ENCODE results near the gene POLE4. TPM values are rescaled to one million over a fixed set of nuclear protein-coding genes. Genes with fewer than 3 reads are reported as not detected.

Gene POLE4
- total RNA-seq, 1 donor from 2014 or later, result 42.4 TPM

GRCh38 chr2:74941284-74941683 lies 17.2 kb upstream of the POLE4 start:
- ATAC-seq, result no peak

GRCh38 chr2:74942263-74942662 lies 16.2 kb upstream of the POLE4 start:
- ATAC-seq, result no peak

- no peak for ATAC-seq
Observed at GRCh38 chr2:74944987-74945787, 13.3 kb upstream of the POLE4 start.

- ATAC-seq, result no peak
Observed at GRCh38 chr2:74945788-74946331, 12.6 kb upstream of the POLE4 start.

GRCh38 chr2:74947703-74948102 lies 10.7 kb upstream of the POLE4 start:
- ATAC-seq, result no peak

GRCh38 chr2:74948779-74949178 lies 9.7 kb upstream of the POLE4 start:
- ATAC-seq, result no peak

GRCh38 chr2:74951211-74951754 lies 7.2 kb upstream of the POLE4 start:
- no peak for ATAC-seq

- peak; percentile 32 for ATAC-seq
Observed at GRCh38 chr2:74952575-74952974, 5.9 kb upstream of the POLE4 start.

GRCh38 chr2:74953796-74954499 lies 4.5 kb upstream of the POLE4 start:
- no peak for ATAC-seq

- ATAC-seq, result no peak
Observed at GRCh38 chr2:74954500-74954874, 4.0 kb upstream of the POLE4 start.

GRCh38 chr2:74957886-74958273 lies 563 bp upstream of the POLE4 start:
- no peak for ATAC-seq

GRCh38 chr2:74959106-74959751 lies 786 bp downstream of the POLE4 start:
- no peak for ATAC-seq

- no peak for ATAC-seq
Observed at GRCh38 chr2:74966887-74967286, 8.4 kb downstream of the POLE4 start.

- no peak for ATAC-seq
Observed at GRCh38 chr2:74975016-74975415, 16.6 kb downstream of the POLE4 start.

GRCh38 chr2:74979844-74980243 lies 21.4 kb downstream of the POLE4 start:
- no peak for ATAC-seq

GRCh38 chr2:74982577-74982976 lies 24.1 kb downstream of the POLE4 start:
- no peak for ATAC-seq

GRCh38 chr2:74983631-74984392 lies 25.4 kb downstream of the POLE4 start:
- no peak for ATAC-seq

- ATAC-seq, result no peak
Observed at GRCh38 chr2:74984947-74985637, 26.6 kb downstream of the POLE4 start.

- ATAC-seq, result no peak
Observed at GRCh38 chr2:74985978-74986609, 27.7 kb downstream of the POLE4 start.

GRCh38 chr2:74991977-74992376 lies 33.5 kb downstream of the POLE4 start:
- ATAC-seq, result no peak

GRCh38 chr2:74999468-74999867 lies 41.0 kb downstream of the POLE4 start:
- ATAC-seq, result no peak

Measured in esophagus mucosa (tissue), 1 donor.